ENCODE measurements around the gene CAPN15. TPM values are rescaled to one million over a fixed set of nuclear protein-coding genes. Genes with fewer than 3 reads are reported as not detected.

The CAPN15 gene
- total RNA-seq, 1 experiment from 2014 or later, result 76.4 TPM

DNA sequence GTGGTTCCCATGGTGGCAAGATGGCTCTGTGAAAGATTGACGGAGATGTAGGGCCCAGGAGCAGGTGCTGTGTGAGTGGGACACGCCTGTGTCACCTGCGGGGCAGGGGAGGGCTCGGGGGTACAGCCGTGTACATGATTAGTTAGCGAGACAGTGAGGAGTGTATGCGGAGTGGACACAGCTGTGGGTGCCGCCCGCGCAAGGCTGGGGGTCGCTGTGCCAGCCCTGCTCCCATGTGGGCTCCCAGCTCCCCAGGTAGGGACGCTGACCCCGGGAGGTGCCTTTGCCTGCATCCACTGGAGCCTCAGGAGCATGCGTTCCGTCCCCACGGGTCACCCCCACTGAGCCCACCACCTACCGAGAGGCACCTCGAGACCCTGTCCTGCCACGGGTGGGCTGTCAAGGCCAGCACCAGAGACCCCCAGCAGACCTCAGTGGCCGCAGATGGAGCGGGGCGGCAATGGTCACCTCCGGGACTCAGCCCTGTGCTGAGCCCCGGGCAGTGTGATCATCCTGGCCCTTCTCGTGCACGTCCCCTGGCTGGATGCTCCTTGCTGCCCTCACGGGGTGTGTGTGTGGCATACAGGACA lies 7.4 kb downstream of the CAPN15 start:
- H3K9me3 ChIP-seq (ENCODE audit: control insufficient read depth, low read depth, low read length), result no peaks in the 10 kb centered on the region
- no peak overlapping the region for H2BK5ac ChIP-seq (ENCODE audit: insufficient read length, low read length)
- Mint-ChIP-seq H3K4me1 (peaks cover under 1 to 1% of the 10 kb centered on the region in 2 experiments), H3K9me3 (no peaks in the 10 kb centered on the region), H3K4me3 (no peak overlapping the region), H3K27ac (no peak overlapping the region), H3K36me3 (ENCODE audit: insufficient read depth in 1 of 3, low read depth in 3 of 3) (peaks cover 3 to 13% (median 8%) of the 10 kb centered on the region in 3 experiments; a peak in 6 of 7 replicates), H3K27me3 (ENCODE audit: low read depth) (no peaks in the 10 kb centered on the region)
- H3K4me2 ChIP-seq (ENCODE audit: insufficient read depth, insufficient read length, low read length), result no peak overlapping the region
- H3K23ac ChIP-seq (ENCODE audit: insufficient read length, low read depth, low read length), result no peak overlapping the region
- H3K79me1 ChIP-seq (ENCODE audit: insufficient read depth, low read depth, low read length, poor library complexity, severe bottlenecking), result no peaks in the 10 kb centered on the region
- no peak overlapping the region for H2BK15ac ChIP-seq (ENCODE audit: low read depth, low read length)
- TF ChIP-seq, protein P1, sequence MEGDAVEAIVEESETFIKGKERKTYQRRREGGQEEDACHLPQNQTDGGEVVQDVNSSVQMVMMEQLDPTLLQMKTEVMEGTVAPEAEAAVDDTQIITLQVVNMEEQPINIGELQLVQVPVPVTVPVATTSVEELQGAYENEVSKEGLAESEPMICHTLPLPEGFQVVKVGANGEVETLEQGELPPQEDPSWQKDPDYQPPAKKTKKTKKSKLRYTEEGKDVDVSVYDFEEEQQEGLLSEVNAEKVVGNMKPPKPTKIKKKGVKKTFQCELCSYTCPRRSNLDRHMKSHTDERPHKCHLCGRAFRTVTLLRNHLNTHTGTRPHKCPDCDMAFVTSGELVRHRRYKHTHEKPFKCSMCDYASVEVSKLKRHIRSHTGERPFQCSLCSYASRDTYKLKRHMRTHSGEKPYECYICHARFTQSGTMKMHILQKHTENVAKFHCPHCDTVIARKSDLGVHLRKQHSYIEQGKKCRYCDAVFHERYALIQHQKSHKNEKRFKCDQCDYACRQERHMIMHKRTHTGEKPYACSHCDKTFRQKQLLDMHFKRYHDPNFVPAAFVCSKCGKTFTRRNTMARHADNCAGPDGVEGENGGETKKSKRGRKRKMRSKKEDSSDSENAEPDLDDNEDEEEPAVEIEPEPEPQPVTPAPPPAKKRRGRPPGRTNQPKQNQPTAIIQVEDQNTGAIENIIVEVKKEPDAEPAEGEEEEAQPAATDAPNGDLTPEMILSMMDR (conservative IDR thresholded peaks at IDR 0.05), result no peak
- no peak overlapping the region for H2AFZ ChIP-seq (ENCODE audit: low read length)
- H4K20me1 ChIP-seq (ENCODE audit: control insufficient read depth, insufficient read depth, insufficient read length), result peaks cover 2% of the 10 kb centered on the region
- no peak overlapping the region for H3K14ac ChIP-seq (ENCODE audit: insufficient read depth, low read length)
- H3T11ph ChIP-seq (ENCODE audit: low read length), result no peak overlapping the region
- H3K27me3 ChIP-seq (ENCODE audit: insufficient read depth, low read length), result no peaks in the 10 kb centered on the region
- no peak overlapping the region for H2AK5ac ChIP-seq (ENCODE audit: insufficient read length, low read length)
- no peaks in the 10 kb centered on the region for H3K4me1 ChIP-seq (ENCODE audit: insufficient read depth, low read length)
- H4K91ac ChIP-seq (ENCODE audit: insufficient read length, low read depth, low read length), result no peak overlapping the region
- WGBS (ENCODE audit: extremely low coverage, insufficient read length, low lambda C conversion rate), result no CpG with 5 or more reads among the region's 27 CpGs
- no peak overlapping the region for H3K9ac ChIP-seq (ENCODE audit: extremely low read depth, insufficient read length, low read length)
- H3K56ac ChIP-seq (ENCODE audit: insufficient read length, low read depth, low read length), result no peak overlapping the region
- peaks cover 9% of the 10 kb centered on the region; the same call in 1 of the 2 replicates for H3K79me2 ChIP-seq (ENCODE audit: insufficient read depth, low read length)
- no peak overlapping the region for H2BK120ac ChIP-seq (ENCODE audit: low read depth, low read length, poor library complexity, severe bottlenecking)
- no peak overlapping the region for H3K27ac ChIP-seq (ENCODE audit: insufficient read length, low read depth, low read length)
- no peaks in the 10 kb centered on the region for H3K23me2 ChIP-seq (ENCODE audit: insufficient read length, low read depth, low read length, poor library complexity, severe bottlenecking)
- H2BK20ac ChIP-seq (ENCODE audit: low read depth, low read length, poor library complexity, severe bottlenecking), result no peak overlapping the region
- H4K8ac ChIP-seq (replicated peaks; ENCODE audit: insufficient read length, low read depth, low read length), result no peak overlapping the region
- no peak overlapping the region for H3K18ac ChIP-seq (ENCODE audit: insufficient read length, low read depth, low read length)
- no peak overlapping the region for H3K4ac ChIP-seq (ENCODE audit: low read depth, low read length)
- no peak for DNase-seq
- no peak overlapping the region for H4K5ac ChIP-seq (ENCODE audit: insufficient read length, low read depth, low read length)
- no peak overlapping the region for H2BK12ac ChIP-seq (ENCODE audit: insufficient read length, low read depth, low read length)

Measured in H9 (cell line).